Esophagus mucosa (tissue), 1 donor: ENCODE measurements around the gene NGB. TPM values are rescaled to one million over a fixed set of nuclear protein-coding genes. Genes with fewer than 3 reads are reported as not detected.

Experiments
- ATAC-seq: fragments of 200-7000 bp; cut with Tn5 transposase; one replicate; pipeline ENCODE4 v1.9.1; 2020
- total RNA-seq: library from RNA; stranded (reverse); gene quantifications from one replicate; pipeline ENCODE4 v1.2.4, GENCODE V29; 2023
- donor health status: DM: yes; HTN: yes; CAD: no.

NGB gene
- total RNA-seq, 1 donor from 2014 or later: not detected

- ATAC-seq: no peak
These were observed 45.0 kb downstream of the NGB start for GRCh38 chr14:77225892-77226557.

GRCh38 chr14:77225254-77225653, 45.8 kb downstream of the NGB start:
- ATAC-seq: no peak

GRCh38 chr14:77224212-77224611, 46.8 kb downstream of the NGB start:
- no peak for ATAC-seq

- no peak for ATAC-seq
These were observed 48.3 kb downstream of the NGB start for GRCh38 chr14:77222546-77223225.

GRCh38 chr14:77221241-77221871, 49.6 kb downstream of the NGB start:
- no peak for ATAC-seq

- no peak for ATAC-seq
These were observed 50.6 kb downstream of the NGB start for GRCh38 chr14:77220246-77221017.

GRCh38 chr14:77219591-77219990, 51.4 kb downstream of the NGB start:
- ATAC-seq: no peak

- ATAC-seq: no peak
These were observed 53.5 kb downstream of the NGB start for GRCh38 chr14:77217551-77217950.

Other genes with a start within 250 kb of the NGB start
- gene IRF2BPL, start 242.5 kb downstream of the NGB start, total RNA-seq: 14.2 TPM
- 19.7 TPM for gene CIPC, start 172.9 kb downstream of the NGB start, total RNA-seq
- gene ZDHHC22, start 129.4 kb downstream of the NGB start, total RNA-seq: not detected
- gene TMEM63C, start 89.4 kb downstream of the NGB start, total RNA-seq: 4.7 TPM
- 11.2 TPM for gene POMT2, start 49.7 kb upstream of the NGB start, total RNA-seq
- 26.6 TPM for gene GSTZ1, start 49.8 kb upstream of the NGB start, total RNA-seq
- gene TMED8, start 105.9 kb upstream of the NGB start, total RNA-seq: 4.6 TPM
- 0.88 TPM for gene SAMD15, start 106.2 kb upstream of the NGB start, total RNA-seq
- not detected for gene NOXRED1, start 152.3 kb upstream of the NGB start, total RNA-seq
- gene VIPAS39, start 186.4 kb upstream of the NGB start, total RNA-seq: 11.9 TPM
- 69.5 TPM for gene AHSA1, start 186.9 kb upstream of the NGB start, total RNA-seq
- gene ISM2, start 227.6 kb upstream of the NGB start, total RNA-seq: not detected